KBM-7 (cell line): Measurements from ENCODE around the gene SBNO2.
A peak's percentile ranks its signal among the peaks of the same experiment; 100 is the strongest.
"Not testable (repeated sequence)": the region's sequence is repeated elsewhere in the genome, so short reads cannot be mapped to it uniquely, and the experiment has no call there.

Source experiments
- DNase-seq: peaks from one replicate; pipeline ENCODE4 v3.0.0-alpha.2; 2015
- in situ Hi-C: fragments of 300-500 bp; cut with MboI; formaldehyde crosslinking; loops from 2 replicates; pipeline ENCODE4 v1.14.3; 2020; ENCODE audit warnings: low sequenced_read_pairs, low pct_unique_long_range_greater_than_20kb, mixed read lengths

SBNO2 gene

GRCh38 chr19:1143828-1144399 is 30.2 kb downstream of the SBNO2 start:
- DNase-seq, result no peak
- in situ Hi-C loops, result no loop called here

DNA sequence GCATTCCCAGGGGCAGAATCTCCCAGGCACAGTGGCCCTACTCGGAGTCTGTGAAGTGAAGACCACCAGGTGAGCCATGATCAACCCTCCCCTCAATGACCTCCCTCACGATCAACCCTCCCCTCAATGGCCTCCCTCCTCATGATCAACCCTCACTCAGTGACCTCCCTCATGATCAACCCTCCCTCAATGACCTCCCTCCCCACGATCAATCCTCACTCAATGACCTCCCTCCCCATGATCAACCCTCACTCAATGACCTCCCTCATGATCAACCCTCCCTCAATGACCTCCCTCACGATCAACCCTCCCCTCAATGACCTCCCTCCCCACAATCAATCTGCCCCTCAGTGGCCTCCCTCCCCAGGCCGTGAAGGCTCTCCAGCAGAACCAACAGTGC is 32.1 kb downstream of the SBNO2 start:
- in situ Hi-C loops, result no loop called here
- DNase-seq, result no peak

- no peak for DNase-seq
- in situ Hi-C loops, result no loop called here
Measured at GRCh38 chr19:1140272-1141027, 33.6 kb downstream of the SBNO2 start.

DNA sequence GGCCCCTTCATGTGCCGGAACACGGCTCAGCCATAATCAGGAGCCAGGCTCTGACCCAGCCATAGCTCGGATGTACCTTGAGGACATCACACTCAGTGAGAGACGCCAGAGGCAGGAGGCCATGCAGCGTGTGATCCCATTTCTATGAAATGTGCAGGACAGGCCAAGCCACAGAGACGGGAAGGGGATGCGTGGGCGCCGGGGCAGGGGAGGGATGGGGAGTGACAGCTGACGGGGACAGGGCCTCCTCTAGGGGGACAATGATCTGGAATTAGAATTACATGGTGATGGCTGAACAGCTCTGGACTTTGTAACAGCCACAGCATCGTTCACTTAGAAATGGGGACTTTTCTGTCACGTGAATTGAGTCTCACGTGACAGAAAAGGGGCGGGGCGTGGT is 34.9 kb downstream of the SBNO2 start:
- no peak for DNase-seq
- in situ Hi-C loops, result no loop called here

GRCh38 chr19:1138121-1138520 is 35.9 kb downstream of the SBNO2 start:
- in situ Hi-C loops, result no loop called here

GRCh38 chr19:1136621-1137317 is 37.3 kb downstream of the SBNO2 start:
- DNase-seq, result no peak
- in situ Hi-C loops, result no loop called here

More at GRCh38 chr19:1138121-1138520, 35.9 kb downstream of the SBNO2 start:
- no peak for DNase-seq

GRCh38 chr19:1136201-1136600 is 37.9 kb downstream of the SBNO2 start:
- DNase-seq, result no peak
- in situ Hi-C loops, result no loop called here

DNA sequence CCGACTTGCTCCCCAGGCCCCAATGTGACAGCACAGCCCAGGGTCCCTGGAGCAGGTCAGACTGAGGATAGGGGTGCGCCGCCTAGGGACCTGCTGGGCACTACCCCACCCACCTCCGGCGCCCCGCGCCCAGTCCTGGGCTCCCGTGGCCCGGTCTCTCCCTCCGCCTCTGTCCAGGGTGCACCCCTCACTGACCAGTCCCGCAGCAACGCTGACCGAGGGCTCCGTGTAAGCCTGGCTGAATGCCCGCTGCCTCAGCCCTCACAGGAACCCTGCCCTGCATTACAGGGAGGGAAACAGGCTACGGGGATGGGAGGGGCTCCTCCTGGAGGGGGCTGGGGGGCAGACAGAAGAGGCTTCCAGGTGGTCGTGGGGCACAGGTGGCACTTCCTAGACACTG is 38.6 kb downstream of the SBNO2 start:
- no peak for DNase-seq
- in situ Hi-C loops, result no loop called here

DNA sequence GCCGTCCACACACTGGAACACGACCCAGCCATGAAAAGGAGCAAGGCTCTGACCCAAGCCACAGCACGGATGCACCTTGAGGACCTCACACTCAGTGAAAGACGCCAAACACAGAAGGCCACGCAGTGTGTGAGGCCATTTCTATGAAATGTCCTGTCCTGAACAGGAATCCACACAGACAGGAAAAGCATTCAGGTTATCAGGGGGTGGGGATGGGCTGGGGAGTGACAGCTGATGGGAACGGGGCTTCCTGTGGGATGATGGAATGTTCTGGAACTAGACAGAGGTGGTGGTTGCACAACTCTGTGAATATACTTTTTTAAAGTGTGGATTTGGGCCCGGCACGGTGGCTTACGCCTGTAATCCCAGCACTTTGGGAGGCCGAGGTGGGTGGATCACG is 39.6 kb downstream of the SBNO2 start:
- in situ Hi-C loops, result no loop called here

DNA sequence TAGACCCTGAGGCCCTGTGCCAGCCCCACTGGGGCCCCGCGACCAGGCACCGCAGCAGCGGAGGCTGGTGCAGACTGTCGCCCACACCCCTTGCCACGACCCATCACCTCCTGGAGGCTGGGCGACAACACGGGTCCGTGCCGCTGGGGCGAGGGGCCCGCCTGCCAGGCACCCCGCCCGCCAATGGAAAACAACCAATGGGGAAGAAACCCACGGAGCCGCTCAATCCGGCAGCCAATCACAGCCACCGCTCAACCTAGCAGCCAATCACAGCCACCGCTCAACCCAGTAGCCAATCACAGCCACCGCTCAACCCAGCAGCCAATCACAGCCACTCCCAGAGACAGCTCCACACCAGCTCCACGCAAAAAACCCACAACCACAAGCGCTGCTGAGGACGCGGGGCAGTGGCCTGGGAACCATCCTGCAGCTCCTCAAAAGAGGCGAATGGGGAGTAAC is 40.6 kb downstream of the SBNO2 start:
- DNase-seq, result peak; percentile 74
- in situ Hi-C loops, result no loop called here

More for the DNA sequence above, 39.6 kb downstream of the SBNO2 start:
- no peak for DNase-seq

- in situ Hi-C loops, result no loop called here
- peak; percentile 32 for DNase-seq
Measured at GRCh38 chr19:1132552-1133383, 41.3 kb downstream of the SBNO2 start.

- peak; percentile 81 for DNase-seq
- in situ Hi-C loops, result no loop called here
Measured at GRCh38 chr19:1131718-1132551, 42.1 kb downstream of the SBNO2 start.

GRCh38 chr19:1130771-1131717 is 43.0 kb downstream of the SBNO2 start:
- DNase-seq, result no peak
- in situ Hi-C loops, result no loop called here

GRCh38 chr19:1129535-1129934 is 44.5 kb downstream of the SBNO2 start:
- in situ Hi-C loops, result loop anchor here (10.0 kb wide), 1 partner anchor 55 kb away; no protein-coding TSS in a partner anchor
- no peak for DNase-seq

DNA sequence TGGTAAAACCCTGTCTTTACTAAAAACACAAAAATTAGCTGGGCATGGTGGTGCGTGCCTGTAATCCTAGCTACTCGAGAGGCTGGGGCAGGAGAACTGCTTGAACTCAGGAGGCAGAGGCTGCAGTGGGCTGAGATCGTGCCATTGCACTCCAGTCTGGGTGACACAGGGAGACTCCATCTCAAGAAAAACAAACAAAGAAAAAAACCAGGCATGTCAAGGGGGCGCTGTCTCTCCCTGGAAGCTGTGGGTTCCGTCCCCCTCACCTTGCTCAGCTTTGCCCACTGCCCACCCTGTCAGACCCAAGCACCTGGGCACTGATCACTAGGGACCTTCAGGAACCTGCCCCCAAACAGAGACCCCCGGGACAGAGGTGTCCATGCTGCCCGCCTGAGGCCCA is 45.0 kb downstream of the SBNO2 start:
- not testable (repeated sequence) for DNase-seq
- in situ Hi-C loops, result loop anchor here (10.0 kb wide), 1 partner anchor 56 kb away; no protein-coding TSS in a partner anchor

- no peak for DNase-seq
- in situ Hi-C loops, result loop anchor here (10.0 kb wide), 1 partner anchor 57 kb away; no protein-coding TSS in a partner anchor
Measured at GRCh38 chr19:1128106-1128505, 46.0 kb downstream of the SBNO2 start.
